ENCODE measurements around the gene CLASRP.

The CLASRP gene

DNA sequence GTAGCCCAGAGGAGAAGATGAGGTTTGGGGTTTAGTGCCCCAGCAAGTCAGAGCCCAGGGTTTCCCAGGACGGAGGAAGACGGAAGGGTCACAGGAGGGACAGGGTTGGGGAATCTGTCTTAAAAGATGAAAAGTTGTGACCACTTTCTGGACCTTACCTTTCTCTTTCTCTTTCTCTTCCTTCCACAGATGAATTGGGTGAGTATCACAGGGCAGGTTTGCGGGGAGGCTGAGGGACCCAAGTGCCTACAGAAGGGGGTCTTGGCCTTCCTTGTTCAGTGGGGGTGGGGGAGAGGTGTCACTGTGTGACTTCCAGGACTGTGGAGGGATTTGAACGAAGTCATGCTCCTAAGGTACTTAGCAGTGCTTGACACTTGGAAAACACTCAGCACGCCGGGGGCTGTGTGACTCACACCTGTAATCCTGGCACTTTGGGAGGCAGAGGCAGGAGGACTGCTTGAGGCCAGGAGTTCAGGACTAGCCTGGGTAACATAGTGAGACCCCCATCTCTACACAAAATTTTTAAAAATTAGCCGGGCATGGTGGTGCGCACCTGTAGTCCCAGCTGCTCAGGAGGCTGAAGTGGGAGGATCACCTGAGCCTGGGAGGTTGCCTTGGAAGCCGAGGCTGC, 29.1 kb upstream of the CLASRP start:
- no peaks in the 10 kb centered on the region for H3K79me2 ChIP-seq (ENCODE audit: insufficient read depth, low read length)
- no peaks in the 10 kb centered on the region for H3K4me1 ChIP-seq (ENCODE audit: insufficient read depth, low read length, poor library complexity, severe bottlenecking)
- TF ChIP-seq EZH2phosphoT487 (IDR thresholded peaks at IDR 0.05; ENCODE audit: borderline replicate concordance): no peak
- TF ChIP-seq, protein P1, sequence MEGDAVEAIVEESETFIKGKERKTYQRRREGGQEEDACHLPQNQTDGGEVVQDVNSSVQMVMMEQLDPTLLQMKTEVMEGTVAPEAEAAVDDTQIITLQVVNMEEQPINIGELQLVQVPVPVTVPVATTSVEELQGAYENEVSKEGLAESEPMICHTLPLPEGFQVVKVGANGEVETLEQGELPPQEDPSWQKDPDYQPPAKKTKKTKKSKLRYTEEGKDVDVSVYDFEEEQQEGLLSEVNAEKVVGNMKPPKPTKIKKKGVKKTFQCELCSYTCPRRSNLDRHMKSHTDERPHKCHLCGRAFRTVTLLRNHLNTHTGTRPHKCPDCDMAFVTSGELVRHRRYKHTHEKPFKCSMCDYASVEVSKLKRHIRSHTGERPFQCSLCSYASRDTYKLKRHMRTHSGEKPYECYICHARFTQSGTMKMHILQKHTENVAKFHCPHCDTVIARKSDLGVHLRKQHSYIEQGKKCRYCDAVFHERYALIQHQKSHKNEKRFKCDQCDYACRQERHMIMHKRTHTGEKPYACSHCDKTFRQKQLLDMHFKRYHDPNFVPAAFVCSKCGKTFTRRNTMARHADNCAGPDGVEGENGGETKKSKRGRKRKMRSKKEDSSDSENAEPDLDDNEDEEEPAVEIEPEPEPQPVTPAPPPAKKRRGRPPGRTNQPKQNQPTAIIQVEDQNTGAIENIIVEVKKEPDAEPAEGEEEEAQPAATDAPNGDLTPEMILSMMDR (conservative IDR thresholded peaks at IDR 0.05; ENCODE audit: low read length): no peak
- no peaks in the 10 kb centered on the region for H3K9me2 ChIP-seq (replicated peaks; ENCODE audit: low read depth, low read length)
- H3K9me3 ChIP-seq (ENCODE audit: insufficient read depth, low read depth, low read length): no peaks in the 10 kb centered on the region
- no peaks in the 10 kb centered on the region for H3F3A ChIP-seq (ENCODE audit: low read depth)
- no peak overlapping the region for H3K4me2 ChIP-seq (ENCODE audit: low read depth, low read length, poor library complexity, severe bottlenecking)
- H4K20me1 ChIP-seq (ENCODE audit: insufficient read depth, low read length, poor library complexity, severe bottlenecking): no peaks in the 10 kb centered on the region
- no peaks in the 10 kb centered on the region for H3K27me3 ChIP-seq (ENCODE audit: insufficient read depth, low read length, poor library complexity, severe bottlenecking)
- no peak overlapping the region for H2AFZ ChIP-seq (ENCODE audit: low read length)
- no peak overlapping the region for H3K4me3 ChIP-seq (ENCODE audit: low read length, poor library complexity, severe bottlenecking)
- H3K9ac ChIP-seq (ENCODE audit: low read depth, low read length, poor library complexity, severe bottlenecking): no peak overlapping the region
- no peaks in the 10 kb centered on the region for H3K36me3 ChIP-seq (ENCODE audit: insufficient read depth, low read length)

DNA sequence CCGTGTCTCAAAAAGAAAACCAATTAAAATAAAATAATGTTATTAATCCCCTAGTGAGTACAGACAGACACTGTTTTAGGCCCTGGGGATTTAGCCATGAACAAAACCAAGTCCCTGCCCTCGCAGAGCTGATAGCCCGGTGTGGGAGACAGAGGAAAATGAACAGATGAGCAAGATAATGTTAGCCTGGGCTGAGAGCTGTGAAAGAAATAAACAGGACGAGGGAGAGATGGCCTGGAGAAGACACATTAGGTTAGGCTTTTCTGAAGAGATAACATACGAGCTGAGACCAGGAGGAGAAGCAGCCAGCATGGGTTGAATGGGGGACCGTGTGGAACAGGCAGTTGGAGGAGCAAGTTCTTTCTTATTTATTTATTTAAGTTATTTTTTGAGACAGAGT, 28.5 kb upstream of the CLASRP start:
- TF ChIP-seq, protein P1 (conservative IDR thresholded peaks at IDR 0.05; ENCODE audit: low read length): no peak
- no peak for TF ChIP-seq EZH2phosphoT487 (IDR thresholded peaks at IDR 0.05; ENCODE audit: borderline replicate concordance)
- no peaks in the 10 kb centered on the region for H3K9me2 ChIP-seq (replicated peaks; ENCODE audit: low read depth, low read length)
- H3K4me3 ChIP-seq (ENCODE audit: low read length, poor library complexity, severe bottlenecking): no peak overlapping the region
- H2AFZ ChIP-seq (ENCODE audit: low read length): no peak overlapping the region
- no peaks in the 10 kb centered on the region for H3K36me3 ChIP-seq (ENCODE audit: insufficient read depth, low read length)
- no peaks in the 10 kb centered on the region for H3K27me3 ChIP-seq (ENCODE audit: insufficient read depth, low read length, poor library complexity, severe bottlenecking)
- H3K9ac ChIP-seq (ENCODE audit: low read depth, low read length, poor library complexity, severe bottlenecking): no peak overlapping the region
- H3K79me2 ChIP-seq (ENCODE audit: insufficient read depth, low read length): no peaks in the 10 kb centered on the region
- H3K4me2 ChIP-seq (ENCODE audit: low read depth, low read length, poor library complexity, severe bottlenecking): no peak overlapping the region
- H3F3A ChIP-seq (ENCODE audit: low read depth): no peaks in the 10 kb centered on the region
- H3K4me1 ChIP-seq (ENCODE audit: insufficient read depth, low read length, poor library complexity, severe bottlenecking): no peaks in the 10 kb centered on the region
- H3K9me3 ChIP-seq (ENCODE audit: insufficient read depth, low read depth, low read length): no peaks in the 10 kb centered on the region
- H4K20me1 ChIP-seq (ENCODE audit: insufficient read depth, low read length, poor library complexity, severe bottlenecking): no peaks in the 10 kb centered on the region

DNA sequence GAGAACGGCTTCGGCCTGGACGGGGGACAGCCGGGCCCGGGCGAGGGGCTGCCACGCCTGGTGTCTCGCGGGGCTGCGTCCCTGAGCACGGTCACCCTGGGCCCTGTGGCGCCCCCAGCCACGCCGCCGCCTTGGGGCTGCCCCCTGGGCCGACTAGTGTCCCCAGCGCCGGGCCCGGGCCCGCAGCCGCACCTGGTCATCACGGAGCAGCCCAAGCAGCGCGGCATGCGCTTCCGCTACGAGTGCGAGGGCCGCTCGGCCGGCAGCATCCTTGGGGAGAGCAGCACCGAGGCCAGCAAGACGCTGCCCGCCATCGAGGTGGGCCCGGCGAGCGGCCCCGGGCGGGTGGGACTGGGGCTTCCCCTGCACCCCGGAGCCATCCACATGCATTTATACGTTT, 26.9 kb upstream of the CLASRP start:
- no peaks in the 10 kb centered on the region for H3K9me3 ChIP-seq (ENCODE audit: insufficient read depth, low read depth, low read length)
- H2AFZ ChIP-seq (ENCODE audit: low read length): no peak overlapping the region
- H3K4me2 ChIP-seq (ENCODE audit: low read depth, low read length, poor library complexity, severe bottlenecking): no peak overlapping the region
- no peaks in the 10 kb centered on the region for H3K9me2 ChIP-seq (replicated peaks; ENCODE audit: low read depth, low read length)
- H3F3A ChIP-seq (ENCODE audit: low read depth): no peaks in the 10 kb centered on the region
- no peak for TF ChIP-seq EZH2phosphoT487 (IDR thresholded peaks at IDR 0.05; ENCODE audit: borderline replicate concordance)
- TF ChIP-seq, protein P1 (conservative IDR thresholded peaks at IDR 0.05; ENCODE audit: low read length): no peak
- no peaks in the 10 kb centered on the region for H3K27me3 ChIP-seq (ENCODE audit: insufficient read depth, low read length, poor library complexity, severe bottlenecking)
- H3K4me3 ChIP-seq (ENCODE audit: low read length, poor library complexity, severe bottlenecking): no peak overlapping the region
- H3K79me2 ChIP-seq (ENCODE audit: insufficient read depth, low read length): no peaks in the 10 kb centered on the region
- H3K4me1 ChIP-seq (ENCODE audit: insufficient read depth, low read length, poor library complexity, severe bottlenecking): no peaks in the 10 kb centered on the region
- H3K36me3 ChIP-seq (ENCODE audit: insufficient read depth, low read length): no peaks in the 10 kb centered on the region
- no peak overlapping the region for H3K9ac ChIP-seq (ENCODE audit: low read depth, low read length, poor library complexity, severe bottlenecking)
- H4K20me1 ChIP-seq (ENCODE audit: insufficient read depth, low read length, poor library complexity, severe bottlenecking): no peaks in the 10 kb centered on the region
